ENCODE results near the gene MRPL10.

The MRPL10 gene

GRCh38 chr17:47873200-47874090 is 42.1 kb upstream of the MRPL10 start:
- no peak overlapping the region for H2AFZ ChIP-seq (ENCODE audit: low read depth, low read length, severe bottlenecking)
- no peak overlapping the region for H3K4me3 ChIP-seq (ENCODE audit: insufficient read depth, low read length, poor library complexity, severe bottlenecking)
- H3K36me3 ChIP-seq (ENCODE audit: low read length): no peaks in the 10 kb centered on the region
- TF ChIP-seq EZH2phosphoT487 (conservative IDR thresholded peaks at IDR 0.05; ENCODE audit: low read length) (no peak), CTCF (IDR thresholded peaks at IDR 0.05; ENCODE audit: insufficient read depth, low read length, poor library complexity, severe bottlenecking) (no peak)
- H3K27me3 ChIP-seq (ENCODE audit: low read length): no peaks in the 10 kb centered on the region
- H3K9ac ChIP-seq (ENCODE audit: low read length): no peak overlapping the region
- no peaks in the 10 kb centered on the region for H3K9me2 ChIP-seq (replicated peaks; ENCODE audit: insufficient read depth, low read length)
- H3K9me3 ChIP-seq (ENCODE audit: insufficient read depth, low read length): no peaks in the 10 kb centered on the region
- H3F3A ChIP-seq (ENCODE audit: insufficient read depth): no peaks in the 10 kb centered on the region
- H3K27ac ChIP-seq (ENCODE audit: low read depth, low read length): no peak overlapping the region
- H3K4me2 ChIP-seq (ENCODE audit: low read depth, low read length, poor library complexity, severe bottlenecking): no peak overlapping the region
- H4K20me1 ChIP-seq (ENCODE audit: low read depth, low read length): no peaks in the 10 kb centered on the region
- H3K79me2 ChIP-seq (ENCODE audit: insufficient read depth, low read length): no peaks in the 10 kb centered on the region

- H3K36me3 ChIP-seq (ENCODE audit: low read length): no peaks in the 10 kb centered on the region
- TF ChIP-seq CTCF (IDR thresholded peaks at IDR 0.05; ENCODE audit: insufficient read depth, low read length, poor library complexity, severe bottlenecking) (no peak), EZH2phosphoT487 (conservative IDR thresholded peaks at IDR 0.05; ENCODE audit: low read length) (no peak)
- H4K20me1 ChIP-seq (ENCODE audit: low read depth, low read length): no peaks in the 10 kb centered on the region
- H2AFZ ChIP-seq (ENCODE audit: low read depth, low read length, severe bottlenecking): no peak overlapping the region
- no peaks in the 10 kb centered on the region for H3F3A ChIP-seq (ENCODE audit: insufficient read depth)
- H3K9me3 ChIP-seq (ENCODE audit: insufficient read depth, low read length): no peaks in the 10 kb centered on the region
- H3K9me2 ChIP-seq (replicated peaks; ENCODE audit: insufficient read depth, low read length): no peaks in the 10 kb centered on the region
- no peak overlapping the region for H3K4me3 ChIP-seq (ENCODE audit: insufficient read depth, low read length, poor library complexity, severe bottlenecking)
- no peaks in the 10 kb centered on the region for H3K27me3 ChIP-seq (ENCODE audit: low read length)
- H3K4me2 ChIP-seq (ENCODE audit: low read depth, low read length, poor library complexity, severe bottlenecking): no peak overlapping the region
- H3K79me2 ChIP-seq (ENCODE audit: insufficient read depth, low read length): no peaks in the 10 kb centered on the region
- no peak overlapping the region for H3K27ac ChIP-seq (ENCODE audit: low read depth, low read length)
- no peak overlapping the region for H3K9ac ChIP-seq (ENCODE audit: low read length)
Measured at GRCh38 chr17:47872651-47873161, 41.4 kb upstream of the MRPL10 start.

- TF ChIP-seq CTCF (IDR thresholded peaks at IDR 0.05; ENCODE audit: insufficient read depth, low read length, poor library complexity, severe bottlenecking): no peak
- no peak for TF ChIP-seq EZH2phosphoT487 (conservative IDR thresholded peaks at IDR 0.05; ENCODE audit: low read length)
- H3F3A ChIP-seq (ENCODE audit: insufficient read depth): no peaks in the 10 kb centered on the region
- no peaks in the 10 kb centered on the region for H3K9me3 ChIP-seq (ENCODE audit: insufficient read depth, low read length)
- H3K4me3 ChIP-seq (ENCODE audit: insufficient read depth, low read length, poor library complexity, severe bottlenecking): no peak overlapping the region
- H3K27me3 ChIP-seq (ENCODE audit: low read length): no peaks in the 10 kb centered on the region
- H3K9ac ChIP-seq (ENCODE audit: low read length): no peak overlapping the region
- no peaks in the 10 kb centered on the region for H3K36me3 ChIP-seq (ENCODE audit: low read length)
- no peak overlapping the region for H3K27ac ChIP-seq (ENCODE audit: low read depth, low read length)
- H3K79me2 ChIP-seq (ENCODE audit: insufficient read depth, low read length): no peaks in the 10 kb centered on the region
- no peaks in the 10 kb centered on the region for H3K9me2 ChIP-seq (replicated peaks; ENCODE audit: insufficient read depth, low read length)
- H2AFZ ChIP-seq (ENCODE audit: low read depth, low read length, severe bottlenecking): no peak overlapping the region
- H3K4me2 ChIP-seq (ENCODE audit: low read depth, low read length, poor library complexity, severe bottlenecking): no peak overlapping the region
- H4K20me1 ChIP-seq (ENCODE audit: low read depth, low read length): no peaks in the 10 kb centered on the region
Measured at GRCh38 chr17:47872019-47872650, 40.8 kb upstream of the MRPL10 start.

Data from SU-DHL-6 (cell line).